ENCODE results near the gene ITGB3.
A peak's percentile ranks its signal among the peaks of the same experiment; 100 is the strongest.
"Not testable (repeated sequence)": the region's sequence is repeated elsewhere in the genome, so short reads cannot be mapped to it uniquely, and the experiment has no call there.

ITGB3 gene

GRCh38 chr17:47250855-47251254, 2.8 kb upstream of the ITGB3 start:
- no peak for DNase-seq

GRCh38 chr17:47251421-47251940, 2.1 kb upstream of the ITGB3 start:
- DNase-seq = no peak

GRCh38 chr17:47252209-47252608, 1.4 kb upstream of the ITGB3 start:
- DNase-seq = no peak

GRCh38 chr17:47252766-47253512, 688 bp upstream of the ITGB3 start:
- DNase-seq = no peak

GRCh38 chr17:47254403-47254943, 846 bp downstream of the ITGB3 start:
- no peak for DNase-seq

GRCh38 chr17:47257651-47258339, 4.2 kb downstream of the ITGB3 start:
- DNase-seq = no peak

GRCh38 chr17:47262586-47262985, 9.0 kb downstream of the ITGB3 start:
- DNase-seq = no peak

- DNase-seq = no peak
Measured at GRCh38 chr17:47264166-47264565, 10.5 kb downstream of the ITGB3 start.

- DNase-seq = no peak
Measured at GRCh38 chr17:47265983-47266541, 12.4 kb downstream of the ITGB3 start.

GRCh38 chr17:47266782-47267181, 13.2 kb downstream of the ITGB3 start:
- DNase-seq = no peak

- DNase-seq = no peak
Measured at GRCh38 chr17:47267354-47267828, 13.8 kb downstream of the ITGB3 start.

- not testable (repeated sequence) for DNase-seq
Measured at GRCh38 chr17:47268964-47269363, 15.3 kb downstream of the ITGB3 start.

GRCh38 chr17:47269561-47270280, 16.1 kb downstream of the ITGB3 start:
- DNase-seq = not testable (repeated sequence)

GRCh38 chr17:47270946-47271705, 17.5 kb downstream of the ITGB3 start:
- DNase-seq = no peak

GRCh38 chr17:47272491-47272890, 18.9 kb downstream of the ITGB3 start:
- DNase-seq = no peak

GRCh38 chr17:47273245-47273644, 19.6 kb downstream of the ITGB3 start:
- DNase-seq = no peak

GRCh38 chr17:47274319-47275069, 20.9 kb downstream of the ITGB3 start:
- DNase-seq = no peak

GRCh38 chr17:47275245-47275984, 21.8 kb downstream of the ITGB3 start:
- no peak for DNase-seq

- no peak for DNase-seq
Measured at GRCh38 chr17:47276444-47276843, 22.8 kb downstream of the ITGB3 start.

- peak; percentile 33 for DNase-seq
Measured at GRCh38 chr17:47276868-47277267, 23.2 kb downstream of the ITGB3 start.

- no peak for DNase-seq
Measured at GRCh38 chr17:47277921-47278320, 24.3 kb downstream of the ITGB3 start.

All from NCI-H446 treated with DMSO at 0.1 percent for 48 hours (cell line).